Activated CD4-positive, alpha-beta T cell treated with anti-CD3 and anti-CD28 coated beads for 48 hours (primary cell): ENCODE data around the gene RASSF1.
"Not testable (repeated sequence)": the region's sequence is repeated elsewhere in the genome, so short reads cannot be mapped to it uniquely, and the experiment has no call there.

ENCODE experiments used
- DNase-seq: peaks from one replicate; pipeline ENCODE4 v3.0.0-alpha.2; 2020

The RASSF1 gene

GRCh38 chr3:50322386-50323091 lies 18.1 kb downstream of the RASSF1 start, which contains the start of gene HYAL2:
Gene HYAL2, minus strand, starts transcription at chr3:50322745. Its CDS starts 2,256 bp downstream, at chr3:50320489.
- no peak for DNase-seq

- no peak for DNase-seq
Measured at GRCh38 chr3:50322115-50322385, 18.6 kb downstream of the RASSF1 start.

GRCh38 chr3:50321336-50322114 lies 19.1 kb downstream of the RASSF1 start:
- peak; percentile 87 for DNase-seq

GRCh38 chr3:50320853-50321335 lies 19.7 kb downstream of the RASSF1 start:
- peak; percentile 69 for DNase-seq

GRCh38 chr3:50319894-50320625 lies 20.6 kb downstream of the RASSF1 start:
- DNase-seq: no peak

GRCh38 chr3:50319181-50319893 lies 21.3 kb downstream of the RASSF1 start:
- DNase-seq: no peak

- DNase-seq: no peak
Measured at GRCh38 chr3:50318615-50319014, 22.0 kb downstream of the RASSF1 start.

- no peak for DNase-seq
Measured at GRCh38 chr3:50318163-50318562, 22.5 kb downstream of the RASSF1 start.

GRCh38 chr3:50317300-50317699 lies 23.3 kb downstream of the RASSF1 start:
- no peak for DNase-seq

GRCh38 chr3:50316657-50317242 lies 23.9 kb downstream of the RASSF1 start:
- DNase-seq: peak; percentile 53

GRCh38 chr3:50314816-50315215 lies 25.8 kb downstream of the RASSF1 start:
- DNase-seq: no peak

GRCh38 chr3:50314342-50314741 lies 26.3 kb downstream of the RASSF1 start:
- DNase-seq: no peak

GRCh38 chr3:50312041-50312440 lies 28.6 kb downstream of the RASSF1 start:
- not testable (repeated sequence) for DNase-seq

GRCh38 chr3:50304601-50305000 lies 36.0 kb downstream of the RASSF1 start:
- DNase-seq: no peak

- no peak for DNase-seq
Measured at GRCh38 chr3:50303013-50303815, 37.4 kb downstream of the RASSF1 start, which contains the start of gene HYAL1. Gene HYAL1, minus strand, starts transcription at chr3:50303574. Its CDS starts 618 bp downstream, at chr3:50302956.

GRCh38 chr3:50302095-50303012 lies 38.3 kb downstream of the RASSF1 start:
- no peak for DNase-seq

- no peak for DNase-seq
Measured at GRCh38 chr3:50300681-50301254, 39.9 kb downstream of the RASSF1 start.

GRCh38 chr3:50299929-50300680 lies 40.5 kb downstream of the RASSF1 start:
- no peak for DNase-seq

- DNase-seq: no peak
Measured at GRCh38 chr3:50299638-50299928, 41.1 kb downstream of the RASSF1 start.
